ENCODE measurements around the gene MAML1. TPM values are rescaled to one million over a fixed set of nuclear protein-coding genes. Genes with fewer than 3 reads are reported as not detected.

Gene MAML1
- total and polyA plus RNA-seq, 10 of the 15 experiments (the other 5 are each of a cell fraction or from before 2014, with no cell fraction given), result 0.42 to 23.9 (median 7.3) TPM

DNA sequence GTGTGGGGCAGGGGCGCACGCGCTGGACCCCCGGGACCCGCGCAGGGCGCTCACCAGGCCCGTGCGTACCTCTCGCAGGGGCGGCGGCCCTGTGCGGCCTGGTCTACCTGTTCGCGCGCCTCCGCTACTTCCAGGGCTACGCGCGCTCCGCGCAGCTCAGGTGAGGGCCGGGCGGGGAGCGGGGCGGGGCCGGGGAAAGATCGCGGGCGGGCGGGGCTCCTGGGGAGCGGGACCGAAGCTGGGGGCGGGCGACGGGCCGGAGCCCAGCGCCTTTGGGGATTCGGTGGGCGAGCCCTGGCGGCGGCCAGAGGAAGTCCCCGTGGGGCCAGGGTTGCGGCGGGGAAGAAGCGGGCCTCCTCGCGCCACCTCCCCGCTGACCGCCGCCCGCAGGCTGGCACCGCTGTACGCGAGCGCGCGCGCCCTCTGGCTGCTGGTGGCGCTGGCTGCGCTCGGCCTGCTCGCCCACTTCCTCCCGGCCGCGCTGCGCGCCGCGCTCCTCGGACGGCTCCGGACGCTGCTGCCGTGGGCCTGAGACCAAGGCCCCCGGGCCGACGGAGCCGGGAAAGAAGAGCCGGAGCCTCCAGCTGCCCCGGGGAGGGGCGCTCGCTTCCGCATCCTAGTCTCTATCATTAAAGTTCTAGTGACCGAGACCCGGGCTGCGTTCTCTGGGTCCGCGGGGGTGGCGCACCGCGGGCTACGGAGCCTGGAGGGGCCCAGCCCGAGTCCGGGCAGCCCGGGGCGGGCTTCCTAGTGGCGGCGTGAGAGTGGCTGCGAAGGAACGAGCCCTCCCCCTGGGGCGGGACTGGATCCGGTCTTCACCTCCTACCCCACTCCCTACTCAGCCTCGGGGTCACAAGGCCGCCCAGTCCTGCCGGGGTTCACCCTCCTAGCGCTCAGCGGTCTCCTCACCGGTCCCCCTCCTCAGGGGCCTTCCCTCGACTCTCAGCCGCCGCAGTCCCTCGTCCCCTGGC lies 63.5 kb downstream of the MAML1 start (continued):
- TF ChIP-seq SIN3A (IDR thresholded peaks at IDR 0.05; ENCODE audit: low read depth, low read length) (0 out of 2 replicates have a peak, but pooled peaks have one; percentile 47), MEF2B (IDR thresholded peaks at IDR 0.05; ENCODE audit: partially characterized antibody, poor library complexity, severe bottlenecking) (no peak), ZSCAN29 (IDR thresholded peaks at IDR 0.05) (peak; percentile 65; the same call in 1 of the 2 replicates), POLR2A (IDR thresholded peaks at IDR 0.05; ENCODE audit: low read depth, low read length) (peak; percentile 66), NBN (IDR thresholded peaks at IDR 0.05) (no peak), ESRRA (IDR thresholded peaks at IDR 0.05; ENCODE audit: low read length) (no peak), JUND (IDR thresholded peaks at IDR 0.05; ENCODE audit: low read depth, low read length) (no peak), SMAD5 (IDR thresholded peaks at IDR 0.05; ENCODE audit: low read depth) (0 out of 2 replicates have a peak, but pooled peaks have one; percentile 16), CBFB (IDR thresholded peaks at IDR 0.05; ENCODE audit: low read depth) (no peak), TBL1XR1 (IDR thresholded peaks at IDR 0.05; ENCODE audit: low read depth, low read length) (no peak), CBX3 (IDR thresholded peaks at IDR 0.05; ENCODE audit: borderline replicate concordance, low read depth) (no peak), RCOR1 (conservative IDR thresholded peaks at IDR 0.05; ENCODE audit: low read depth, low read length) (no peak), GABPA (IDR thresholded peaks at IDR 0.05; ENCODE audit: low read depth) (no peak), POU2F2 (IDR thresholded peaks at IDR 0.05; ENCODE audit: borderline replicate concordance, low read depth, low read length) (0 out of 3 replicates have a peak, but pooled peaks have one; percentile 36), CHD2 (IDR thresholded peaks at IDR 0.05; ENCODE audit: borderline replicate concordance, low read depth, low read length) (peak; percentile 39; the same call in 1 of the 2 replicates), TCF12 (IDR thresholded peaks at IDR 0.05; ENCODE audit: low read depth, low read length) (no peak), GATAD2B (conservative IDR thresholded peaks at IDR 0.05; ENCODE audit: low read depth) (peak; percentile 96), ZZZ3 (IDR thresholded peaks at IDR 0.05; ENCODE audit: control insufficient read depth, insufficient read length, low read depth) (no peak), IKZF1 (conservative IDR thresholded peaks at IDR 0.05) (peak; percentile 91), RELA (IDR thresholded peaks at IDR 0.05; ENCODE audit: borderline replicate concordance, partially characterized antibody) (peak; percentile 77)
- TF ChIP-seq, protein P1, sequence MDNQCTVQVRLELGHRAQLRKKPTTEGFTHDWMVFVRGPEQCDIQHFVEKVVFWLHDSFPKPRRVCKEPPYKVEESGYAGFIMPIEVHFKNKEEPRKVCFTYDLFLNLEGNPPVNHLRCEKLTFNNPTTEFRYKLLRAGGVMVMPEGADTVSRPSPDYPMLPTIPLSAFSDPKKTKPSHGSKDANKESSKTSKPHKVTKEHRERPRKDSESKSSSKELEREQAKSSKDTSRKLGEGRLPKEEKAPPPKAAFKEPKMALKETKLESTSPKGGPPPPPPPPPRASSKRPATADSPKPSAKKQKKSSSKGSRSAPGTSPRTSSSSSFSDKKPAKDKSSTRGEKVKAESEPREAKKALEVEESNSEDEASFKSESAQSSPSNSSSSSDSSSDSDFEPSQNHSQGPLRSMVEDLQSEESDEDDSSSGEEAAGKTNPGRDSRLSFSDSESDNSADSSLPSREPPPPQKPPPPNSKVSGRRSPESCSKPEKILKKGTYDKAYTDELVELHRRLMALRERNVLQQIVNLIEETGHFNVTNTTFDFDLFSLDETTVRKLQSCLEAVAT (IDR thresholded peaks at IDR 0.05), result no peak
- TF ChIP-seq, protein P2, sequence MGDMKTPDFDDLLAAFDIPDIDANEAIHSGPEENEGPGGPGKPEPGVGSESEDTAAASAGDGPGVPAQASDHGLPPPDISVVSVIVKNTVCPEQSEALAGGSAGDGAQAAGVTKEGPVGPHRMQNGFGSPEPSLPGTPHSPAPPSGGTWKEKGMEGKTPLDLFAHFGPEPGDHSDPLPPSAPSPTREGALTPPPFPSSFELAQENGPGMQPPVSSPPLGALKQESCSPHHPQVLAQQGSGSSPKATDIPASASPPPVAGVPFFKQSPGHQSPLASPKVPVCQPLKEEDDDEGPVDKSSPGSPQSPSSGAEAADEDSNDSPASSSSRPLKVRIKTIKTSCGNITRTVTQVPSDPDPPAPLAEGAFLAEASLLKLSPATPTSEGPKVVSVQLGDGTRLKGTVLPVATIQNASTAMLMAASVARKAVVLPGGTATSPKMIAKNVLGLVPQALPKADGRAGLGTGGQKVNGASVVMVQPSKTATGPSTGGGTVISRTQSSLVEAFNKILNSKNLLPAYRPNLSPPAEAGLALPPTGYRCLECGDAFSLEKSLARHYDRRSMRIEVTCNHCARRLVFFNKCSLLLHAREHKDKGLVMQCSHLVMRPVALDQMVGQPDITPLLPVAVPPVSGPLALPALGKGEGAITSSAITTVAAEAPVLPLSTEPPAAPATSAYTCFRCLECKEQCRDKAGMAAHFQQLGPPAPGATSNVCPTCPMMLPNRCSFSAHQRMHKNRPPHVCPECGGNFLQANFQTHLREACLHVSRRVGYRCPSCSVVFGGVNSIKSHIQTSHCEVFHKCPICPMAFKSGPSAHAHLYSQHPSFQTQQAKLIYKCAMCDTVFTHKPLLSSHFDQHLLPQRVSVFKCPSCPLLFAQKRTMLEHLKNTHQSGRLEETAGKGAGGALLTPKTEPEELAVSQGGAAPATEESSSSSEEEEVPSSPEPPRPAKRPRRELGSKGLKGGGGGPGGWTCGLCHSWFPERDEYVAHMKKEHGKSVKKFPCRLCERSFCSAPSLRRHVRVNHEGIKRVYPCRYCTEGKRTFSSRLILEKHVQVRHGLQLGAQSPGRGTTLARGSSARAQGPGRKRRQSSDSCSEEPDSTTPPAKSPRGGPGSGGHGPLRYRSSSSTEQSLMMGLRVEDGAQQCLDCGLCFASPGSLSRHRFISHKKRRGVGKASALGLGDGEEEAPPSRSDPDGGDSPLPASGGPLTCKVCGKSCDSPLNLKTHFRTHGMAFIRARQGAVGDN (IDR thresholded peaks at IDR 0.05), result peak; percentile 77
- TF ChIP-seq, protein P3, sequence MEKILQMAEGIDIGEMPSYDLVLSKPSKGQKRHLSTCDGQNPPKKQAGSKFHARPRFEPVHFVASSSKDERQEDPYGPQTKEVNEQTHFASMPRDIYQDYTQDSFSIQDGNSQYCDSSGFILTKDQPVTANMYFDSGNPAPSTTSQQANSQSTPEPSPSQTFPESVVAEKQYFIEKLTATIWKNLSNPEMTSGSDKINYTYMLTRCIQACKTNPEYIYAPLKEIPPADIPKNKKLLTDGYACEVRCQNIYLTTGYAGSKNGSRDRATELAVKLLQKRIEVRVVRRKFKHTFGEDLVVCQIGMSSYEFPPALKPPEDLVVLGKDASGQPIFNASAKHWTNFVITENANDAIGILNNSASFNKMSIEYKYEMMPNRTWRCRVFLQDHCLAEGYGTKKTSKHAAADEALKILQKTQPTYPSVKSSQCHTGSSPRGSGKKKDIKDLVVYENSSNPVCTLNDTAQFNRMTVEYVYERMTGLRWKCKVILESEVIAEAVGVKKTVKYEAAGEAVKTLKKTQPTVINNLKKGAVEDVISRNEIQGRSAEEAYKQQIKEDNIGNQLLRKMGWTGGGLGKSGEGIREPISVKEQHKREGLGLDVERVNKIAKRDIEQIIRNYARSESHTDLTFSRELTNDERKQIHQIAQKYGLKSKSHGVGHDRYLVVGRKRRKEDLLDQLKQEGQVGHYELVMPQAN (conservative IDR thresholded peaks at IDR 0.05), result peak; percentile 65; the same call in 1 of the 2 replicates
